SH-SY5Y (cell line): ENCODE measurements around the gene NTRK2.

Source experiments
- GATA2 ChIP-seq: IDR thresholded peaks from 2 replicates; pipeline ENCODE4 v1.6.1; 2011; ENCODE audit warnings: mild to moderate bottlenecking, low read depth, low read length
- GATA3 ChIP-seq: IDR thresholded peaks from 2 replicates; pipeline ENCODE4 v1.6.1; 2011; ENCODE audit warnings: low read depth, mild to moderate bottlenecking, low read length, moderate library complexity

- no peak for TF ChIP-seq GATA2
- TF ChIP-seq GATA3 = no peak
These were observed 176.7 kb downstream of the NTRK2 start for GRCh38 chr9:84845956-84846900.
